ENCODE data around the gene ACBD3.
A peak's percentile ranks its signal among the peaks of the same experiment; 100 is the strongest.

Gene ACBD3

DNA sequence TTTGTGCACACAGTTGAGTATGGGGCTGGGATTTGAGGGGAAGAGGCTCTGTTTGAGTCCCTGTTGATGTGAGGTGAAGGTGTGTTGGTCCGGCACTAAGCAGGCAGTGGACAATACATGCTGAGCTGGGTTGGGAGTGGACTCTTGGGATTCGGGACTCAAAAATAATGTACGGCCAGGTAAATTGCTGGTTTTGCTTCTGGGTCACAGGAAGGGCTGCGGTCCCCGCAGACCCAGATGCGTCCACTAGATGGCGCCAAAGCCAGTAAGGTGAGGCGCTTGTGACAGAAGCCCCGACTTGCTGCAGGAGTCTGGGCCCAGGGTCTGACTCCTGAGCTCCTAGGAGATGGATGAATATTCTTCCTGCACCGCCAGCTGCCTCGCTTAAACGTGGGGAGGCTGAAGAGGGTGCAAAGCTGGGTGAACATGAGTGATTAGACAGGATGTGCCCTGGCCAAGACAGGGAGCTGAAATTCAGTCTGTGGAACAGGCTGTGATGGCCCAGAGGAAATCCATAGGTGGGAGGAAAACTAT lies 61.4 kb downstream of the ACBD3 start:
- H3K27ac ChIP-seq = peak overlapping the region; percentile 100
- TF ChIP-seq, protein P1, sequence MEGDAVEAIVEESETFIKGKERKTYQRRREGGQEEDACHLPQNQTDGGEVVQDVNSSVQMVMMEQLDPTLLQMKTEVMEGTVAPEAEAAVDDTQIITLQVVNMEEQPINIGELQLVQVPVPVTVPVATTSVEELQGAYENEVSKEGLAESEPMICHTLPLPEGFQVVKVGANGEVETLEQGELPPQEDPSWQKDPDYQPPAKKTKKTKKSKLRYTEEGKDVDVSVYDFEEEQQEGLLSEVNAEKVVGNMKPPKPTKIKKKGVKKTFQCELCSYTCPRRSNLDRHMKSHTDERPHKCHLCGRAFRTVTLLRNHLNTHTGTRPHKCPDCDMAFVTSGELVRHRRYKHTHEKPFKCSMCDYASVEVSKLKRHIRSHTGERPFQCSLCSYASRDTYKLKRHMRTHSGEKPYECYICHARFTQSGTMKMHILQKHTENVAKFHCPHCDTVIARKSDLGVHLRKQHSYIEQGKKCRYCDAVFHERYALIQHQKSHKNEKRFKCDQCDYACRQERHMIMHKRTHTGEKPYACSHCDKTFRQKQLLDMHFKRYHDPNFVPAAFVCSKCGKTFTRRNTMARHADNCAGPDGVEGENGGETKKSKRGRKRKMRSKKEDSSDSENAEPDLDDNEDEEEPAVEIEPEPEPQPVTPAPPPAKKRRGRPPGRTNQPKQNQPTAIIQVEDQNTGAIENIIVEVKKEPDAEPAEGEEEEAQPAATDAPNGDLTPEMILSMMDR (conservative IDR thresholded peaks at IDR 0.05) = peak; percentile 91

DNA sequence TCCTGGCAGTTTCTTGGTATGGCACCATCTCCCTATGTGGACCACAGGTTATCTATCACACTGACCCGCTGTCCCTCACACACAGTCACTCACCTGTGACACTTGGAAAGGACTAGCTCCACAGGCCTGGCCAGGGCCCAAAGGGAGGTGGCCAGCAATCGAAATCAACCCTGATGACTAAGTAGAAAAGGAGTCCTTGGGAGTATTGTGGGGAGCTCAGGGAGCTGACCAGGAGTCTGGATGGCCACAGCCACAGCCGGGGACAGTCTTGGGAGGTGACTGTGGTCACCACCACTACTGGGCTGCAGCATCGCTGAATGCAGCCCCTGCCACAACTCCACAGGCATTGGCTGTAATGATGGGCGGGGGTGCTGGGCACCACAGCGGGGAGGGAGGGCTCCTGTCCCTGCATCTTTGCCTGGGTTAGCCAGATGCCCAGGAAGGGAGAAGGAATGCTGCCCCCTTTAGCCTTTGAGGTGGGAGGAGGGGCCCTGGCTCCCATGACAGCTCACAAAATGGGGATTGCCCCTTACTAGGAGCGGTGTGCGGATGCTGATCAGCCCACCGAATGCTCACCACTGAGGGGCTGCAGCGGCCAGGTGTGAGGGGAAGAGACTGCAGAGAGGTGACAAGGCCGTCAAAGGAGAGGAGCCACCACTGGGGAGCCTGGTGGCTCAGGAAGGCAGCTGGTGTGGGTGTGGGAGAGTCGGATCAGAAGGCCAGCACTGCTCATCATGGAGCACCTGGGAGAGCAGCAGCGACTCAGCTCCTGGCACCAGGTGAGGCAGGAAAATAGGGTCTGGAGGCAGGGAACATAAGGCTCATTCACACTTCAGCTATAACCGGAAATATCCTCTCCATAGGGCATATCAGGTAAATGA lies 62.7 kb downstream of the ACBD3 start:
- H3K27ac ChIP-seq = peak overlapping the region; percentile 100
- TF ChIP-seq, protein P1 (conservative IDR thresholded peaks at IDR 0.05) = no peak

DNA sequence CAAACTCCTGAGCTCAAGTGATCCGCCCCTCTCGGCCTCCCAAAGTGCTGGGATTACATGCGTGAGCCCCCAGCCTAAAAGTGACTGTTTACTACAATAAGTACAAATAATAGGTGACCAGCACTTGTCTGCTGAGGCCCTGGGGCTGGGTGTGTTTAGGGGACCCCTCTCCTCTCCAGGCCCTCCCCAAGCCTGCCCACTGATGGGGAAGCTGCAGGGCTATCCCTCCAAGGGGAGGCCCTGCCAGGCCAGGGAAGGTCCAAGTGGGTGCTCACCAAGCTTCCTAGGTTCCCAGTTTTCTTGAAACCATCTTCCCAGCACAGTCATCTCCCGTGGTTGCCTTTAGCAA lies 63.4 kb downstream of the ACBD3 start:
- TF ChIP-seq, protein P1 (conservative IDR thresholded peaks at IDR 0.05) = no peak
- H3K27ac ChIP-seq = peak overlapping the region; percentile 100

DNA sequence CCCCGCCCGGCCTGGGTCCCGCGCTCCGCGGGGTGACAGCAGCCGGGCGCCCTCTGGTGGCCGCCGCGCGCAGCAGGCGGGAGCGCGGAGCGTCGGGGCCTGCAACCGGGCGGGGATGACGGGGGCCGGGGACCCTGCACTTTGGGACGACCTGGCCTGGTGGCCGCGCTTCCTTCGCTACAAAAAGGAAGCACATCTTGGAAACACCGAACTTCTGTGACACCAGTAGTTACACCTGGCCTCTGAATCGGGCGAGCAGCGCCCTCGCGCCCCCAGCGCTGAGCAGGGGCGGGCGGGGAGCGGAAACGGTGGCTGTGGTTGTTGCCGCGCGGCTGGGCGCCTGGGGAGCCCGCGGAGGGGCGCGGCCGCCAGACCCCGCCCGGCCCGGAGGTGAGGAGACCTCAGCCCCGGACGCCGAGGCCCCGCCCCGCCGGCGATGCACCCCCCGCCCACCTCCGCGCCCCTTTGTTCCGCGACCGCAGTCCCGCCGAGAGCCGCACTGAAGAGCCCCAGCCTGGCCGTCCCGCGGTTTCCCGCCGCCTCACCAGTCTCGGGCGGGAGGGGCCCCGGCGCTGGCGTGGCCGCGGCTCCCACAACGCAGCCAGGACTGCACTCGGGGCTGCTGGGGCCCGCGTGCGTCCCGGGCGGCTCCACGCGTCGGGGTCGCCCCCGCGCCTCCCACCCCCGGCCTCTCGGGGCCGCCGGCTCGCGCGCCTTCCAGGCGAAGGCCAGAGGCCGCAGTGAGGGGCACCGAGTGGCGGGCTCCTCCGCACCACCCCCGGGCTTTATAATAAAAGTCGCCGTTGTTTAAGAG lies 64.7 kb downstream of the ACBD3 start:
- TF ChIP-seq, protein P1 (conservative IDR thresholded peaks at IDR 0.05) = peak; percentile 95
- peak overlapping the region; percentile 100 for H3K27ac ChIP-seq

DNA sequence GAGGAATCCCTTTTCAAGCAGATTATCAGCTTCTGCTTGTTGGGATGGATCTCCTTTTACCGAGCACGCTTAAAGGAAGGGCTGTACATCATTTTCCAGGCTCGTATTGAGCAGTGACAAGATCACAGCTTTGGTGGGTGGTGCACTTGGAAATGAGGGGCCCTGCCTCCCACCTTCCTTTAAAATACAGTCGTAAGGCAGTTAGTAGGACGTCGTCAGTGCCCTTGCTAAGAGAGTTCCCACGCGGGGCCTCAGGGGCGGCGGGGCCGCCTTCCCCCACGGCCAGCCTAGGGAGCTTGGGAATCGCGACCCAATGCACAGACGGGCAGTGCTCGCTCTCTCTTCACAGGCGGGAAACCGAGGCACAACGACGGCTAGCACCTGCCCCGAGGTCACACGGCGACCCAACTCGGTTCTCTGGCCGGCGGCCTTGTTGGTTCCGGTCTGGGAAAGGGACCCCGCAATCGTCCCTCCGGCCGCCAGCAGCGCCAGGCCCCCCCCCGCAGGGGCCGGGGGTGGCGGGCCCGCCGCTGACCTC lies 65.4 kb downstream of the ACBD3 start:
- peak overlapping the region; percentile 100 for H3K27ac ChIP-seq
- TF ChIP-seq, protein P1 (conservative IDR thresholded peaks at IDR 0.05) = no peak

DNA sequence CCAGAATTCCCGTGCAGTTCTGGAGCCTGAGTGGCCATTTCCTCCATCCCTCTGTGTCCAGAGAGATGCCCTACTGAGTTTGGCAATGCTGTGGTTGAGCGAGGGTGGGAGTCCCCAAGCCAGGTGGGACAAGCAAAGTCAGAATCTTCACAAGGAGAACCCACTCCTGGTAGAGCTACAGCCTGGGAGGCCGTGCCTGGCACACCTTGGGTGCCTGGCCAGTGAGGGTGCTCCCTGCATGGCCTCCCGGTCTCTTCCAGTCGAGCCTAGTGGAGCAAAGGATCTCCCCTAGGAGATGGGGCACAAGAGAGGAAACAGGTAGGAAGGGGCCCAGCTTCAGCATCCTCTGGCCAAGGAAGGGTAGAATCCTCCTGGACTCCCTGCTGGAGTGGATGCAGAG lies 66.1 kb downstream of the ACBD3 start:
- no peak overlapping the region for H3K27ac ChIP-seq
- TF ChIP-seq, protein P1 (conservative IDR thresholded peaks at IDR 0.05) = no peak

DNA sequence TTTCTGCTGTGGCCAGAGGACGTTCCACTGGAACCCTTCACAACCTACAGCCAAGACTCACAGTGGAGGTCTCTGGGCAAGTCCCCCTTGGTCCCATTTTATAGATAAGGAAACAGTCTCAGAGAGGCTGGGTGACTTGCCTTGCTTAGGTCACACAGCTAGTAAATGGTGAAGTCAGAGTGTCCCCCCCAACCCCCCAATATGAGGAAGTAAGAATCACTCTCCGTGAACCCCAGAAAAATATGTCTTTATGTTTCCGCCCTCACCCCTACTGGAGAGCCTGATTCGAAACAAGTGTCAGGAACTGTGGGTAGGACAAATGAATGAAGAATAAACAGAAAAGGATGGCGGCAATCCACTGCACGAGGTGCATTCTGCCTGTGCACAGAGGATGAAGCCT lies 67.4 kb downstream of the ACBD3 start:
- H3K27ac ChIP-seq = no peak overlapping the region
- TF ChIP-seq, protein P1 (conservative IDR thresholded peaks at IDR 0.05) = no peak
